GM13977 (cell line): ENCODE data around the gene DNAH9.

Experiments used
- DNase-seq: peaks from one replicate; pipeline ENCODE4 v3.0.0; 2012; ENCODE audit warnings: low spot score
- in situ Hi-C: fragments of 300-500 bp; cut with MboI; formaldehyde crosslinking; loops from one replicate; pipeline ENCODE4 v1.12.0; 2022; ENCODE audit warnings: low sequenced_read_pairs, low pct_unique_long_range_greater_than_20kb, mixed read lengths, inconsistent platforms; ENCODE audit not compliant: unreplicated experiment
- TF ChIP-seq, protein P1 (sequence below): IDR thresholded peaks from 2 replicates; pipeline ENCODE4 v1.5.1; 2012; ENCODE audit warnings: mild to moderate bottlenecking, control low read depth; ENCODE audit not compliant: insufficient read depth; ENCODE audit errors: extremely low read depth, missing control alignments

DNAH9 gene, protein sequence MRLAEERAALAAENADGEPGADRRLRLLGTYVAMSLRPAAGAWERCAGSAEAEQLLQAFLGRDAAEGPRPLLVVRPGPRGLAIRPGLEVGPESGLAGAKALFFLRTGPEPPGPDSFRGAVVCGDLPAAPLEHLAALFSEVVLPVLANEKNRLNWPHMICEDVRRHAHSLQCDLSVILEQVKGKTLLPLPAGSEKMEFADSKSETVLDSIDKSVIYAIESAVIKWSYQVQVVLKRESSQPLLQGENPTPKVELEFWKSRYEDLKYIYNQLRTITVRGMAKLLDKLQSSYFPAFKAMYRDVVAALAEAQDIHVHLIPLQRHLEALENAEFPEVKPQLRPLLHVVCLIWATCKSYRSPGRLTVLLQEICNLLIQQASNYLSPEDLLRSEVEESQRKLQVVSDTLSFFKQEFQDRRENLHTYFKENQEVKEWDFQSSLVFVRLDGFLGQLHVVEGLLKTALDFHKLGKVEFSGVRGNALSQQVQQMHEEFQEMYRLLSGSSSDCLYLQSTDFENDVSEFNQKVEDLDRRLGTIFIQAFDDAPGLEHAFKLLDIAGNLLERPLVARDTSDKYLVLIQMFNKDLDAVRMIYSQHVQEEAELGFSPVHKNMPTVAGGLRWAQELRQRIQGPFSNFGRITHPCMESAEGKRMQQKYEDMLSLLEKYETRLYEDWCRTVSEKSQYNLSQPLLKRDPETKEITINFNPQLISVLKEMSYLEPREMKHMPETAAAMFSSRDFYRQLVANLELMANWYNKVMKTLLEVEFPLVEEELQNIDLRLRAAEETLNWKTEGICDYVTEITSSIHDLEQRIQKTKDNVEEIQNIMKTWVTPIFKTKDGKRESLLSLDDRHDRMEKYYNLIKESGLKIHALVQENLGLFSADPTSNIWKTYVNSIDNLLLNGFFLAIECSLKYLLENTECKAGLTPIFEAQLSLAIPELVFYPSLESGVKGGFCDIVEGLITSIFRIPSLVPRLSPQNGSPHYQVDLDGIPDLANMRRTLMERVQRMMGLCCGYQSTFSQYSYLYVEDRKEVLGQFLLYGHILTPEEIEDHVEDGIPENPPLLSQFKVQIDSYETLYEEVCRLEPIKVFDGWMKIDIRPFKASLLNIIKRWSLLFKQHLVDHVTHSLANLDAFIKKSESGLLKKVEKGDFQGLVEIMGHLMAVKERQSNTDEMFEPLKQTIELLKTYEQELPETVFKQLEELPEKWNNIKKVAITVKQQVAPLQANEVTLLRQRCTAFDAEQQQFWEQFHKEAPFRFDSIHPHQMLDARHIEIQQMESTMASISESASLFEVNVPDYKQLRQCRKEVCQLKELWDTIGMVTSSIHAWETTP (N-terminal part only)

DNA sequence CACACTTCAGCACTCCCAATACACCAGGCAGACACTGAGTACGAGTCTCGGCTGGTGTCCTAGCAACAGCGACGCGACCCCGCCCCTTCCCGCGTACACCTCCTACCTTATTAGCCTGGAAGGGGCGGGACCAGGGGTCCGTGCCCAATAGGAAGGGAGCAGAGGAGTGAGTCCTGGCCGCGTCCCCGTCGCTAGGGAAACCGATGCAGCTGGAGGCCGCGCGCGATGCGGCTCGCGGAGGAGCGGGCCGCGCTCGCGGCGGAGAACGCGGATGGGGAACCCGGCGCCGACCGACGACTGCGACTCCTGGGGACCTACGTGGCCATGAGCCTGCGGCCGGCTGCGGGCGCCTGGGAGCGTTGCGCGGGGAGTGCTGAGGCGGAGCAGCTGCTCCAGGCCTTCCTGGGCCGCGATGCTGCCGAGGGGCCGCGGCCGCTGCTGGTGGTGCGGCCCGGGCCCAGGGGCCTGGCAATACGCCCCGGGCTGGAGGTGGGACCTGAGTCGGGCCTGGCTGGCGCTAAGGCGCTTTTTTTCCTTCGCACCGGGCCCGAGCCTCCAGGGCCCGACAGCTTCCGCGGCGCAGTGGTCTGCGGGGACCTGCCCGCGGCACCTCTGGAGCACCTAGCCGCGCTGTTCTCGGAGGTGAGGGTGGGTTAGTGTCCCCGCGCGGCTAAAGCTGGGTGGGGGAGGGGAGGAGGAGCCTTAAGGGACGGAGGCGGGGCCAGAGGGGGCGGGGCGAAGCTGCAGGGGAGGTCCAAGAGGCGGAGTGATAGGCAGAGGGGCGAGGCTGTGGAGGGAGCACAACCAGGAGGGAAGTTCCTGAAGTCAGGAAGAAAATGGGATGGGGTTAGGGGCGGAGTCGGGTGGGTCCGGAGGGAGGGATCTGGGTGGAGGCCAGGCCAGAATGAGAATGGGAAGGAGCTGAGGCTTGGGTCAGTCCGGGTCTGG, at the start of gene DNAH9:
Gene DNAH9 (plus strand): TSS at position 197 of the 948 bp plus-strand sequence. CDS start 29 bp downstream, at position 226.
- in situ Hi-C loops: no loop called here
- DNase-seq: peak; percentile 17
- TF ChIP-seq, protein P1, sequence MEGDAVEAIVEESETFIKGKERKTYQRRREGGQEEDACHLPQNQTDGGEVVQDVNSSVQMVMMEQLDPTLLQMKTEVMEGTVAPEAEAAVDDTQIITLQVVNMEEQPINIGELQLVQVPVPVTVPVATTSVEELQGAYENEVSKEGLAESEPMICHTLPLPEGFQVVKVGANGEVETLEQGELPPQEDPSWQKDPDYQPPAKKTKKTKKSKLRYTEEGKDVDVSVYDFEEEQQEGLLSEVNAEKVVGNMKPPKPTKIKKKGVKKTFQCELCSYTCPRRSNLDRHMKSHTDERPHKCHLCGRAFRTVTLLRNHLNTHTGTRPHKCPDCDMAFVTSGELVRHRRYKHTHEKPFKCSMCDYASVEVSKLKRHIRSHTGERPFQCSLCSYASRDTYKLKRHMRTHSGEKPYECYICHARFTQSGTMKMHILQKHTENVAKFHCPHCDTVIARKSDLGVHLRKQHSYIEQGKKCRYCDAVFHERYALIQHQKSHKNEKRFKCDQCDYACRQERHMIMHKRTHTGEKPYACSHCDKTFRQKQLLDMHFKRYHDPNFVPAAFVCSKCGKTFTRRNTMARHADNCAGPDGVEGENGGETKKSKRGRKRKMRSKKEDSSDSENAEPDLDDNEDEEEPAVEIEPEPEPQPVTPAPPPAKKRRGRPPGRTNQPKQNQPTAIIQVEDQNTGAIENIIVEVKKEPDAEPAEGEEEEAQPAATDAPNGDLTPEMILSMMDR: no peak

DNA sequence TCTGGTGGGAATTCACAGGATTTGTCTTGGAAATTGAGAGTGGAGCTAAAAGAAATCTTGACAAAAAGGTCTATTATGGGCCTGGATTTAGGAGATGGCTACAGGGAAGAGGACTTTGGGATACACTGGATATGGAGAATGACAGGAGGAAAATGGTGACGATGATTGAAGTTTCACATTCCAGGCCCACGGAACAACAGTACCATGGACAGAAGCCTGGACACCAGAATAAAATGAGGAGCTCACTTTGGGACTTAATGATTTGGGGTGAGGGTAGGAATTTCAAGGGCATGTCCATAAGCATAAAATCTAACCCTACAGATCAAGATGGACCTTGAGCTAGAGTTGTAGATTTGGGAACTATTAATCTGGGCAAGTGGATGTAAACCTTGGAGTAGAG, 47.8 kb upstream of the DNAH9 start:
- in situ Hi-C loops: no loop called here
- TF ChIP-seq, protein P1: no peak
- DNase-seq: no peak

DNA sequence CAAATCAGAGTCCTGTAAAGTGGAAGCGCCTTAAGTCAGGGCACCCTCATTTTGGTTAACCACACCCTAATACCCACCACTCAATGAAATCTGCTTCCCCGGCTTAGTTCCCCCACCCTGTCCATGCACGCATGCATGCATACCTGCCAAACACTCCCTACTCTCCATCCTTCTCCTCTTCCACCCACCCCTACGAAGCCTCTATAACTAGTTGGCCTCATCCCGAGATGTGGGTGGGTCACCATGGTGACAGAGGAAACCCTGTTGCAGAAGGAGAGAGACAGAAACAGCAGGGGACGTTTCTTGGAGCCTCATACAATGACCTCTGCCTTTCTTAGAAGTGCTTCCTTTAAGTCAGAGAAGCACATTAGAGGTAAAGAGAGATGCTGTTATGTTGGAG, 46.8 kb upstream of the DNAH9 start:
- TF ChIP-seq, protein P1: no peak
- in situ Hi-C loops: no loop called here
- DNase-seq: no peak

DNA sequence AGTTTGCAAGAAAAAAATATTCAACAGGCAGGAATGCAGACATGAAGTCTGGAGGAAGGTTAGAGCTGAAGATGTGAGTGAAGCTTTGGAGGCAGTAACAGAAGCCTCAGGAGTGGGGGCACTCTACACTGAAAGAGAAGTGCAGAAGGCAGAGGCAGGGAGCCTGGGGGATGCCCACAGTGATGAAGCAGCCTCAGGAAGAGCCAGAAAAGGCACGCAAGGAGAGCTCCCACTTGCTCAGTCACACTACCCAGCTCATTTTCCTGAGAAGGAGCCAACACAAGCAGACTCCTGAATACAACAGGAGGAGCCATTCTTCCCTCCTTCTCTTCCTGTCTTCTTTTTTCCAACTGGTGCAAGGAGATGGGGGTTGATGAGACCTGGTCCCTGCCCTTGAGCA, 45.1 kb upstream of the DNAH9 start:
- TF ChIP-seq, protein P1: no peak
- no peak for DNase-seq
- in situ Hi-C loops: no loop called here

DNA sequence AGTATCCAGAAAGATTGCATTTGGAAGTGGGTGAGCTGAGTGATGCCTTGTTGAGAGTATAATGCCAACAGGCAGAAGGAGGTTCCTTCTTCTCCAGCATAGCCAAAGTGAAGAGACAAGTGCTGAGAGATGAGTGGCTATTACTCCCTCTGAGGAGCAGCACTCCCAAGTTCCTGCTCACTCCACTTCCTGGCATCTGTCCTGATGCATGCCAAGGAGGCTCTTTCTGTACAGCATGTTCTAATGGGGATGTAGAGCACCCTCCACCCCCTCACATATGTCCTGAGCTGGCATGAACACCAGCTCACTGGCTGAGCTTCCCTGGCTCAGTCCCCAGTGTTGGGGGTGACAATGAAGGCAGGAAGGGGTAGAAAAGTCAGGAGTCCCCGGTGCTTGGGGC, 44.2 kb upstream of the DNAH9 start:
- no peak for DNase-seq
- in situ Hi-C loops: no loop called here
- TF ChIP-seq, protein P1: no peak
